GM12872 (cell line): ENCODE results near the gene ZBTB44.

Experiments used
- TF ChIP-seq, protein P1 (sequence below): IDR thresholded peaks from 3 replicates; pipeline ENCODE4 v1.5.1; 2011; ENCODE audit warnings: low read depth, mild to moderate bottlenecking, low read length, moderate library complexity; ENCODE audit not compliant: insufficient read depth

ZBTB44 gene

DNA sequence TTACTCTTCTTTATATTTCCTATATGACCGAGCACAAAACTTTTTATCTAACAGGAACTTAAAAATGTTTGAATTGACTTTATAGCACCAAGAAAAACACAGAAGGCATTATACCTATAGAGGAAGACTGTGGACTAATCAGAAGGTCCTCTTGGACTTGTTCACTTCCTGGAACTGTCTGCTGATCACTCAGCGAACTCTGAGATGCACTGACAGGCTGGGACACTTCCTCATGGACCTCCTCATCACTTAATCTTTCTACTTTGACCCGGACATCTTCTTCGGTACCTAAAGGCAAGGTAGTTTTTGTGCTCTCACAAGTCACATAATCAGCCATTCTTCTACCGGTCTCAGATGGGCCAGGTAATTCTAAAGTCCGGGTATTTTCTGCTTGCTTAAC is 54.0 kb downstream of the ZBTB44 start:
- TF ChIP-seq, protein P1, sequence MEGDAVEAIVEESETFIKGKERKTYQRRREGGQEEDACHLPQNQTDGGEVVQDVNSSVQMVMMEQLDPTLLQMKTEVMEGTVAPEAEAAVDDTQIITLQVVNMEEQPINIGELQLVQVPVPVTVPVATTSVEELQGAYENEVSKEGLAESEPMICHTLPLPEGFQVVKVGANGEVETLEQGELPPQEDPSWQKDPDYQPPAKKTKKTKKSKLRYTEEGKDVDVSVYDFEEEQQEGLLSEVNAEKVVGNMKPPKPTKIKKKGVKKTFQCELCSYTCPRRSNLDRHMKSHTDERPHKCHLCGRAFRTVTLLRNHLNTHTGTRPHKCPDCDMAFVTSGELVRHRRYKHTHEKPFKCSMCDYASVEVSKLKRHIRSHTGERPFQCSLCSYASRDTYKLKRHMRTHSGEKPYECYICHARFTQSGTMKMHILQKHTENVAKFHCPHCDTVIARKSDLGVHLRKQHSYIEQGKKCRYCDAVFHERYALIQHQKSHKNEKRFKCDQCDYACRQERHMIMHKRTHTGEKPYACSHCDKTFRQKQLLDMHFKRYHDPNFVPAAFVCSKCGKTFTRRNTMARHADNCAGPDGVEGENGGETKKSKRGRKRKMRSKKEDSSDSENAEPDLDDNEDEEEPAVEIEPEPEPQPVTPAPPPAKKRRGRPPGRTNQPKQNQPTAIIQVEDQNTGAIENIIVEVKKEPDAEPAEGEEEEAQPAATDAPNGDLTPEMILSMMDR = no peak

DNA sequence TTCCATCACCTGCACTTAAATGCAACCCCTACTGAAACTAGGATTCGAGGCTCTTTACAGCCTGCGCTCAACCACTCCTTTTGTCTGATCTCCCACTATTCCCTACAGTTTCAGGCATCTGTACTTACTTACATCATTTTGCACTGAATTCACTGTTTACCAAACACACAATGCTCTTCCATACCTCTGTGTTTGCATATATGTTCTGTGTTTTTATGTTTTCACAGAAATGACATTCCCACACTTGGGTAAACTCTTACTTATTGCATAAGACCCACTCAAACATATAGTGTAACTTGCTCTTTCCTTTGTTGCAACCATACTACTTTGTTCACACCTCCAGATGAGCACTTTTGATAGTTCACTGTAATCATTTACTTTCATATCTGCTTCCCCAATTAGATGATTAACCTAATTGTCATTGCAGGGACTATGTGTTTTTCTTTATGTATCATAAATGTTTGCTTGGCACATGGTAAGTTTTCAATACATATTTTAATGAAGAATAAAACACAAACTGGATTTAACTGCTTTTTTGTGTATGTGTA is 54.6 kb downstream of the ZBTB44 start:
- TF ChIP-seq, protein P1 = no peak

DNA sequence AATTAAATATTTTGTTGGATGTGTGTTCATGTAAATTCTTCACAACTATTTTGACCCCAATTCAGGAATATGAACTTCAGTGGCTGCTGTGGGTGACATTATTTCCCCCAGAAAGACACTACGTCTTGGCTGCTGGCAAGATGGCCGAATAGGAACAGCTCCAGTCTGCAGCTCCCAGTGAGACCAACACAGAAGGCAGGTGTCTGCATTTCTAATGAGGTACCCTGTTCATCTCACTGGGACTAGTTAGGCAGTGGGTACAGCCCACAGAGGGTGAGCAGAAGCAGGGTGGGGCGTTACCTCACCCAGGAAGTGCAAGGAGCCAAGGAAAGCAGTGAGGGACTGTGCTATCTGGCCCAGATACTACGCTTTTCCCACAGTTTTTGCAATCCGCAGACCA is 65.3 kb downstream of the ZBTB44 start:
- TF ChIP-seq, protein P1 = no peak

DNA sequence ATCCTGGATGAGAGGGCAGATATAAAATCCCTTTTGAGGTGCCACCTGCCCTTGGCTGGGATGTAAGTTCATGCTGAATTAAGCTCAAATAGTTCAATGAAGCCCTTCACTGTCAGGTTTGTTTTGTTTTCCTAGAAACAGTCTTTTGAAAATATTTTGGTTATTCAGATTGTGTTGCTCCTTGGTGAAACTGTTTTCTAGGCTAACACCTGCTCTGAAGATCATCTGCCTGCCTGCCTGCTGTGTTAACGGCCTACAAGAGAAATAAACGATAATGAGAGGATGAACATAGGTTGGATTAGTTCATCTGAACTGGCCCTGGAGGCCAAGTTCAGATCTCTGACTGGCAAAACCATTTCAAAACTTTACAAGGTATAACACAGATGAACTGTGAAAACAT is 67.4 kb downstream of the ZBTB44 start:
- TF ChIP-seq, protein P1 = no peak

DNA sequence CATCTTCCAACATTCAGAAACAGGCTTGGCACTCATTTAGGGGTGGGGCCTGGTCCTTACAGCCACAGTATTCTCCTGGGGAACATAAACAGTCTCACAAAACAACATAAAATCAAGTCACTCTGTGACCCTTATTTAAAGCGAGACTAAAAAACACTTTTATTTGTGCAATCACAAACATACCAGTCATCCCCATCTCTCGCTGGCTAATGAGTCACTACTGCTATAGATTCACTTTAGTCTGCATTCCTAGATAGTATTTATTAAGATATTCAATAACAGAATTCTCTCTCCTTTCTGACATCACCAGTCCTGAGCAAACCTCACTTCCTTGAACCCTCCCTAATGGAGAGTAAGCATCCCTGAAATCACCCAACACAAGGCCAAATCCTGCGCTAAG is 68.0 kb downstream of the ZBTB44 start:
- TF ChIP-seq, protein P1 = no peak

DNA sequence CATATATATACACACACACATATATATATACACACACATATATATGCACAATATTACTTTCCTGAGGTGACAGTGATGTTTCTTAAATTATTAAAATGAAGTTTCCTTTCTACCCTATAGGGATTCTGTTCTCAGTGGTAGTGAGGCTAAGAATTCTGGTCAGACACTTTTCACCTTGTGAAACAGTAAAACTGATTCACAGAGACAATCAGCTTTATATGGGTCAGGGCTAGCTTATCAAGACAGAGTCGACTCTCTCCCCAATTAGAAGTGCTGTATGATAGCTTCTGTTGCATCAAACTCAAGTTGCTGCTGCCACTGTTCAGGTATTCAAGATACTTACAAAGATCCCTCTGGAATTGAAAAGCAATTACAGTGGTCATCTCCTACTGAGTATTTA is 68.4 kb downstream of the ZBTB44 start:
- TF ChIP-seq, protein P1 = no peak

DNA sequence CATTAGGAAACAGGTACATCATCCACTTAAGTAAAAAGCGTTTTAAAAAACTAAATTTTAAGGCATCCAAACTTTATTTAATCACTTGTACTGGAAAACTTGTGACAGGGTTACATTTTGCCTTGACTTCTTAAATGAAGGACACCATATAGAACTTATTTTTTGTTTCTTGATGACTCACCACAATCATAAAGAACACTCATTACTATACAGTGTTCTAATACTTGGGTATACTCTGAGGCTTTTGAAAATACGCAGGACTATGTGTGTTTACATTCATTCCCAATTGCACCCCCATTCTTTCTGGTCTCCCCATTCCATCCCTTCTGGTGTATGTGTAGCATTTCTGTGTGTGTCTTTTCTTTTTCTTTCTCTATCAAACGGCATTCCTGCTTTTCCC is 69.9 kb downstream of the ZBTB44 start:
- TF ChIP-seq, protein P1 = no peak
